Neutrophil (primary cell): ENCODE data around the gene TMEM9.

Experiments
- H3K27ac ChIP-seq: fragments of 200-600 bp; sonication (generic); 2 replicates; pipeline ENCODE4 v1.5.1; 2016; ENCODE audit warnings: mild to moderate bottlenecking, moderate library complexity
- H3K27me3 ChIP-seq: fragments of 200-600 bp; sonication (generic); 2 replicates; pipeline ENCODE4 v1.6.0; 2016; ENCODE audit warnings: mild to moderate bottlenecking
- H3K36me3 ChIP-seq: fragments of 200-600 bp; sonication (generic); 2 replicates; pipeline ENCODE4 v1.5.1; 2017
- H3K4me1 ChIP-seq, 2 experiments: fragments of 200-600 bp in 1 of 2; sonication (generic) in 1 of 2; 1 replicate in 1 of 2; 2 replicates in 1 of 2; pipeline versions ENCODE4 v1.5.1 to v1.6.1; 2013 to 2016; ENCODE audit warnings: low read depth in 1 of 2, low read length in 1 of 2, mild to moderate bottlenecking in 1 of 2, moderate library complexity in 1 of 2; ENCODE audit not compliant: control insufficient read depth in 1 of 2, insufficient read depth in 1 of 2
- H3K4me3 ChIP-seq, 2 experiments: fragments of 200-600 bp in 1 of 2; sonication (generic) in 1 of 2; 1 replicate in 1 of 2; 2 replicates in 1 of 2; pipeline ENCODE4 v1.5.1; 2013 to 2016; ENCODE audit warnings: low read depth in 1 of 2, low read length in 1 of 2, mild to moderate bottlenecking in 1 of 2, moderate library complexity in 1 of 2
- H3K9me3 ChIP-seq: fragments of 200-600 bp; sonication (generic); 2 replicates; pipeline ENCODE4 v1.5.1; 2016
- CTCF ChIP-seq: fragments of 200-600 bp; sonication (generic); IDR thresholded peaks from 2 replicates; pipeline ENCODE4 v1.5.1; 2016; ENCODE audit warnings: antibody characterized with exemption

The TMEM9 gene

GRCh38 chr1:201103666-201104065, 50.6 kb downstream of the TMEM9 start:
- Histone ChIP-seq H3K9me3 (no peaks in the 10 kb centered on the region), H3K4me1 (no peaks in the 10 kb centered on the region), H3K36me3 (no peaks in the 10 kb centered on the region), H3K27me3 (no peaks in the 10 kb centered on the region), H3K4me3 (no peak overlapping the region), H3K27ac (no peak overlapping the region)
- TF ChIP-seq CTCF = no peak

- H3K27me3 ChIP-seq = no peaks in the 10 kb centered on the region
- no peaks in the 10 kb centered on the region for H3K9me3 ChIP-seq
- no peak for TF ChIP-seq CTCF
- no peaks in the 10 kb centered on the region for H3K4me1 ChIP-seq
- H3K27ac ChIP-seq = no peak overlapping the region
- no peaks in the 10 kb centered on the region for H3K36me3 ChIP-seq
- H3K4me3 ChIP-seq = no peak overlapping the region
These were observed 53.9 kb downstream of the TMEM9 start for GRCh38 chr1:201100169-201100930.

- H3K9me3 ChIP-seq = no peaks in the 10 kb centered on the region
- H3K4me3 ChIP-seq = no peak overlapping the region
- H3K27ac ChIP-seq = no peak overlapping the region
- no peak for TF ChIP-seq CTCF
- no peaks in the 10 kb centered on the region for H3K36me3 ChIP-seq
- H3K4me1 ChIP-seq = no peaks in the 10 kb centered on the region
- no peaks in the 10 kb centered on the region for H3K27me3 ChIP-seq
These were observed 55.1 kb downstream of the TMEM9 start for GRCh38 chr1:201098992-201099677.

GRCh38 chr1:201096977-201097856, 57.1 kb downstream of the TMEM9 start:
- no peaks in the 10 kb centered on the region for H3K4me1 ChIP-seq
- no peak for TF ChIP-seq CTCF
- no peak overlapping the region for H3K27ac ChIP-seq
- H3K36me3 ChIP-seq = no peaks in the 10 kb centered on the region
- H3K27me3 ChIP-seq = no peaks in the 10 kb centered on the region
- H3K4me3 ChIP-seq = no peak overlapping the region
- H3K9me3 ChIP-seq = no peaks in the 10 kb centered on the region

- H3K9me3 ChIP-seq = no peaks in the 10 kb centered on the region
- H3K27ac ChIP-seq = no peak overlapping the region
- no peaks in the 10 kb centered on the region for H3K4me1 ChIP-seq
- no peak overlapping the region for H3K4me3 ChIP-seq
- no peaks in the 10 kb centered on the region for H3K27me3 ChIP-seq
- H3K36me3 ChIP-seq = no peaks in the 10 kb centered on the region
- TF ChIP-seq CTCF = no peak
These were observed 58.2 kb downstream of the TMEM9 start for GRCh38 chr1:201096041-201096461.
